Right lobe of liver (tissue), 6 donors: ENCODE data around the gene CACNA1E. TPM values are rescaled to one million over a fixed set of nuclear protein-coding genes. Genes with fewer than 3 reads are reported as not detected.

Experiments used
- ATAC-seq, 4 donors: fragments of 200-7000 bp; cut with Tn5 transposase; one replicate each; pipeline ENCODE4 v1.9.1; 2020; ENCODE audit warnings: mild to moderate bottlenecking in 4 of 4, moderate library complexity in 4 of 4
- DNase-seq, 3 donors: peaks; one replicate each; pipeline ENCODE4 v3.0.0-alpha.2; 2020
- H3K27ac ChIP-seq, 3 donors: fragments of 200-600 bp; one replicate each; pipeline ENCODE4 v1.8.0; 2022
- H3K27me3 ChIP-seq, 2 donors: fragments of 200-600 bp; one replicate each; pipeline ENCODE4 v1.8.0; 2022
- H3K36me3 ChIP-seq, 4 donors: fragments of 200-600 bp; sonication (generic) in 1 of 4; one replicate each; pipeline versions ENCODE4 v1.5.1 to v1.8.0; 2017 to 2022; ENCODE audit warnings: control low read depth in 1 of 4
- H3K4me1 ChIP-seq, 4 donors: fragments of 200-600 bp; sonication (generic) in 1 of 4; one replicate each; pipeline versions ENCODE4 v1.5.1 to v1.8.0; 2017 to 2022; ENCODE audit warnings: control low read depth in 1 of 4
- H3K4me3 ChIP-seq, 3 donors: fragments of 200-600 bp; one replicate each; pipeline ENCODE4 v1.8.0; 2022
- H3K9me3 ChIP-seq, 4 donors: fragments of 200-600 bp; sonication (generic) in 1 of 4; one replicate each; pipeline versions ENCODE4 v1.5.1 to v1.8.0; 2017 to 2022; ENCODE audit warnings: control low read depth in 1 of 4
- CTCF ChIP-seq, 4 donors: fragments of 200-600 bp in 3 of 4; fragments of 450-650 bp in 1 of 4; IDR thresholded peaks; one replicate each; pipeline versions ENCODE4 v1.5.1 to v1.8.0; 2016 to 2022; ENCODE audit warnings: antibody characterized with exemption in 4 of 4, mild to moderate bottlenecking in 2 of 4
- POLR2A ChIP-seq: fragments of 450-650 bp; IDR thresholded peaks from one replicate; pipeline ENCODE4 v1.6.1; 2017; ENCODE audit warnings: antibody characterized with exemption, mild to moderate bottlenecking
- WGBS: methylation state at CpG from one replicate; pipeline ENCODE4 v1.1.6; 2018; ENCODE audit warnings: low coverage, low lambda C conversion rate; ENCODE audit not compliant: insufficient coverage; ENCODE audit errors: missing lambda C conversion rate; 5-methylcytosine and 5-hydroxymethylcytosine counted together
- intact Hi-C, 2 donors: fragments of 100-400 bp; cut with DNase I; formaldehyde crosslinking; loops; one replicate each; pipeline versions ENCODE4 v1.11.2 to v1.14.1; 2022
- total RNA-seq, 6 experiments: library from RNA; depleted of rRNA in 2 of 6; stranded (reverse); fragments of >200 nt in 2 of 6; fragmentation: NEBNext Ultra II Directional in 3 of 6; extraction: Animal tissue kit (Norgen Biotek cat#: 25700) in 3 of 6; gene quantifications; one replicate each; pipeline versions ENCODE4 v1.1.0 to v1.2.4, GENCODE V29; 2016 to 2023
- donor health status: DM: no; HTN: yes; CAD: no.
- donor health status: DM: no; HTN: no; CAD: no.
- donor health status: DM: no; HTN: no; CAD: no.
- donor health status: DM: no; HTN: yes; CAD: no.
- donor health status: DM: no; HTN: yes; CAD: no.

The CACNA1E gene
- total RNA-seq, 6 experiments from 2014 or later, result 0.05 to 0.09 (median 0.06) TPM; not detected in 2

- no peaks in the 10 kb centered on the region for H3K9me3 ChIP-seq
- no peak for ATAC-seq
- WGBS, result 12% methylated on average over 1 of the region's 1 CpG
- H3K27me3 ChIP-seq, result no peaks in the 10 kb centered on the region
- H3K4me3 ChIP-seq, result no peak overlapping the region
- intact Hi-C loops, result no loop called here
- no peaks in the 10 kb centered on the region for H3K4me1 ChIP-seq
- no peak for DNase-seq
- H3K36me3 ChIP-seq, result no peaks in the 10 kb centered on the region
- no peak overlapping the region for H3K27ac ChIP-seq
- TF ChIP-seq CTCF (IDR thresholded peaks at IDR 0.05) (no peak), POLR2A (no peak)
Observed at GRCh38 chr1:181772714-181773113, 289.4 kb downstream of the CACNA1E start.

- Histone ChIP-seq H3K9me3 (no peaks in the 10 kb centered on the region), H3K4me3 (no peak overlapping the region), H3K27ac (no peak overlapping the region), H3K36me3 (no peaks in the 10 kb centered on the region), H3K27me3 (no peaks in the 10 kb centered on the region), H3K4me1 (no peaks in the 10 kb centered on the region)
- intact Hi-C loops, result no loop called here
- ATAC-seq, result no peak
- no peak for TF ChIP-seq CTCF (IDR thresholded peaks at IDR 0.05)
- no peak for TF ChIP-seq POLR2A
- 66% methylated on average over 2 of the region's 10 CpGs for WGBS
- no peak for DNase-seq
Observed at GRCh38 chr1:181776044-181776443, 292.7 kb downstream of the CACNA1E start.

- no peak for TF ChIP-seq POLR2A
- no peak for TF ChIP-seq CTCF (IDR thresholded peaks at IDR 0.05)
- ATAC-seq, result no peak
- no peaks in the 10 kb centered on the region for H3K9me3 ChIP-seq
- H3K4me3 ChIP-seq, result no peak overlapping the region
- no peaks in the 10 kb centered on the region for H3K4me1 ChIP-seq
- H3K27me3 ChIP-seq, result no peaks in the 10 kb centered on the region
- WGBS, result 53% methylated on average over 2 of the region's 2 CpGs
- H3K27ac ChIP-seq, result no peak overlapping the region
- no peak for DNase-seq
- no peaks in the 10 kb centered on the region for H3K36me3 ChIP-seq
- intact Hi-C loops, result no loop called here
Observed at GRCh38 chr1:181777286-181777685, 294.0 kb downstream of the CACNA1E start.

- intact Hi-C loops, result no loop called here
- ATAC-seq, result no peak
- H3K9me3 ChIP-seq, result no peaks in the 10 kb centered on the region
- DNase-seq, result no peak
- WGBS, result 22% methylated on average over 1 of the region's 1 CpG
- H3K36me3 ChIP-seq, result no peaks in the 10 kb centered on the region
- H3K4me3 ChIP-seq, result no peak overlapping the region
- TF ChIP-seq CTCF (IDR thresholded peaks at IDR 0.05) (no peak), POLR2A (no peak)
- H3K4me1 ChIP-seq, result no peaks in the 10 kb centered on the region
- H3K27ac ChIP-seq, result no peak overlapping the region
- H3K27me3 ChIP-seq, result no peaks in the 10 kb centered on the region
Observed at GRCh38 chr1:181777812-181778211, 294.5 kb downstream of the CACNA1E start.
